OCI-LY3 (cell line): Measurements from ENCODE around the gene GNAQ.

Source experiments
- EZH2phosphoT487 ChIP-seq: fragments of 200-600 bp; shearing (Covaris generic); IDR thresholded peaks from 2 replicates; pipeline ENCODE4 v1.6.1; 2018; ENCODE audit warnings: antibody characterized with exemption, mixed run types, low read depth
- TF ChIP-seq, protein P1 (sequence below): fragments of 200-600, 300-600 bp; sonication (generic); IDR thresholded peaks from 2 replicates; pipeline ENCODE4 v1.5.1; 2014; ENCODE audit warnings: antibody characterized with exemption, low read length, low read depth

DNA sequence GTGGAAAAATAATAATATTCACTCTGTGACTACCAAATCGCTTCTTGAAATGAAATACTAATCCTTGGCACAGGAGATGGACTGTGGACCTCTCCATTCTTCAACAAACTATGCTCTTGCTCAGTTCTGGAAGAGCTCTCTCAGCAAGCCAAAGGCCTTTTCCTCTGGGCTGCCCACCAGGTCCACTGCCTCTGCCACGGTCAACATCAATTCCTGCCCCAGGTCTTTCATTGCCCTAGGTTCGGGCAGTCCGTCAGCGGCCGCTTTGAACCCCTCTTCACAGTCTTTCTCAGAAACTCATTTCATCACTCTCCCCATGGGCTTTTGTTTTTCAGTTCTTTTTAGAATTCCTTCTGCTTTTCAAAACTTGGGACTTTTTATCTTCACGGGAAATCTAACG lies 64.9 kb downstream of the GNAQ start:
- TF ChIP-seq, protein P1, sequence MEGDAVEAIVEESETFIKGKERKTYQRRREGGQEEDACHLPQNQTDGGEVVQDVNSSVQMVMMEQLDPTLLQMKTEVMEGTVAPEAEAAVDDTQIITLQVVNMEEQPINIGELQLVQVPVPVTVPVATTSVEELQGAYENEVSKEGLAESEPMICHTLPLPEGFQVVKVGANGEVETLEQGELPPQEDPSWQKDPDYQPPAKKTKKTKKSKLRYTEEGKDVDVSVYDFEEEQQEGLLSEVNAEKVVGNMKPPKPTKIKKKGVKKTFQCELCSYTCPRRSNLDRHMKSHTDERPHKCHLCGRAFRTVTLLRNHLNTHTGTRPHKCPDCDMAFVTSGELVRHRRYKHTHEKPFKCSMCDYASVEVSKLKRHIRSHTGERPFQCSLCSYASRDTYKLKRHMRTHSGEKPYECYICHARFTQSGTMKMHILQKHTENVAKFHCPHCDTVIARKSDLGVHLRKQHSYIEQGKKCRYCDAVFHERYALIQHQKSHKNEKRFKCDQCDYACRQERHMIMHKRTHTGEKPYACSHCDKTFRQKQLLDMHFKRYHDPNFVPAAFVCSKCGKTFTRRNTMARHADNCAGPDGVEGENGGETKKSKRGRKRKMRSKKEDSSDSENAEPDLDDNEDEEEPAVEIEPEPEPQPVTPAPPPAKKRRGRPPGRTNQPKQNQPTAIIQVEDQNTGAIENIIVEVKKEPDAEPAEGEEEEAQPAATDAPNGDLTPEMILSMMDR, result no peak
- TF ChIP-seq EZH2phosphoT487, result no peak
